HG03135 (cell line): ENCODE data around the gene OMD.

Experiments
- ATAC-seq: cut with Tn5 transposase; IDR thresholded peaks from one replicate; pipeline ENCODE4 v1.9.1; 2021; ENCODE audit warnings: mild to moderate bottlenecking, moderate library complexity; ENCODE audit not compliant: unreplicated experiment

Gene OMD

DNA sequence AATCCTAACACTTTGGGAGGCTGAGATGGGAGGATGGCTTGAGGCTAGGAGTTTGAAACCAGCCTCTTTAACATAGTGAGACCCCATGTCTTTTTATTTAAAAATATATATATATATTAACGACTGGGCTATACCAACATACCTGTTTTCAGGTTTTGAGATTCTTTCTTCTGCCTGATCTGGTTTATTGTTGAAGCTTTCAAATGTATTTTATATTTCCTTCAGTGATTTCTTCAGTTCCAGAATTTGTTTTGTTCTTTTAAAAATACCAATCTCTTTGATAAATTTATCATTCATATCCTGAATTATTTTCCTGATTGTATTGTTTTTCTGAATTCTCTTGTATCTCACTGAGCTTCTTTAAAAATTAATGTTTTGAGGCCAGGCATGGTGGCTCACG, 51.1 kb downstream of the OMD start:
- no peak for ATAC-seq

DNA sequence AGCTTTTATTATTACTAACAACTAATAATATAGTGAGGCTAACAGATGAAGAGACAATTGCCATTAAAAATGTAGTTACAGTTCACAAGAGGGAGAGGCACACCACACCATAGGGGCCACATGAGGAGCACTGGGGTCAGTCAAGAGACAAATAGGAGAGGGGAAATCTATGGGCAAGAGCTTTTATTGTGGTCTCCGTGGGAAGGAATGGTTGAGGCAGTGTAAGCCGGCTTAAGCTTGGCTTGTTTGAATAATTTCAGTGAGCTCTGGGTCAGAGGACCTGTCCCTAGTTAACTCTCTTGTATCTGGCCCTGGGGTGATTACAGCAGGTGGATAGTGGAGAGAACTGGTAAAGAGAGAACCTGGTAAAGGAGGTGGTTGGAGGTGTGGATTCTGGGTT, 55.2 kb downstream of the OMD start:
- ATAC-seq = no peak
